ENCODE measurements around the gene PLCH2. TPM values are rescaled to one million over a fixed set of nuclear protein-coding genes. Genes with fewer than 3 reads are reported as not detected.

Gene PLCH2
- total RNA-seq, 4 donors from 2014 or later: 1.00 to 7.3 (median 4.6) TPM

GRCh38 chr1:2519029-2519685 is 43.1 kb downstream of the PLCH2 start:
- WGBS, 2 donors (ENCODE audit: low coverage in 1 of 2): 80 to 90% methylated on average over 2 to 25 of the region's 25 CpGs
- in situ Hi-C loops (cut with MboI; ENCODE audit: low pct_ligation_motif_present in 1 of 4, low pct_unique_long_range_greater_than_20kb in 1 of 4, low sequenced_read_pairs in 3 of 4) (no loop called here), intact Hi-C loops (cut with DNase I; ENCODE audit: low total_unique reads) (no loop called here)
- H3K27me3 ChIP-seq: no peaks in the 10 kb centered on the region
- DNase-seq: no peak
- no peaks in the 10 kb centered on the region for H3K9me3 ChIP-seq
- TF ChIP-seq POLR2A (IDR thresholded peaks at IDR 0.05): no peak
- TF ChIP-seq CTCF (IDR thresholded peaks at IDR 0.05): no peak
- TF ChIP-seq EP300 (IDR thresholded peaks at IDR 0.05; ENCODE audit: low read depth): no peak
- TF ChIP-seq POLR2AphosphoS5 (IDR thresholded peaks at IDR 0.05): no peak
- H3K27ac ChIP-seq: no peak overlapping the region
- H3K36me3 ChIP-seq: peaks cover 0 to 56% (median 27%) of the 10 kb centered on the region in 4 donors
- peaks cover 0 to 12% (median 7%) of the 10 kb centered on the region in 4 donors for H3K4me1 ChIP-seq
- no peak overlapping the region for H3K4me3 ChIP-seq

- Histone ChIP-seq H3K4me1 (peaks cover 3 to 17% (median 13%) of the 10 kb centered on the region in 4 donors), H3K9me3 (no peaks in the 10 kb centered on the region), H3K36me3 (peaks cover 0 to 54% (median 27%) of the 10 kb centered on the region in 4 donors), H3K27me3 (no peaks in the 10 kb centered on the region), H3K27ac (no peak overlapping the region), H3K4me3 (no peak overlapping the region)
- WGBS, 2 donors (ENCODE audit: low coverage in 1 of 2): 93% methylated on average over 30 of the region's 30 CpGs; no CpG with 5 or more reads in 1 of the 2 donors
- in situ Hi-C loops (cut with MboI; ENCODE audit: low pct_ligation_motif_present in 1 of 4, low pct_unique_long_range_greater_than_20kb in 1 of 4, low sequenced_read_pairs in 3 of 4): no loop called here
- no peak for DNase-seq
- no peak for TF ChIP-seq EP300 (IDR thresholded peaks at IDR 0.05; ENCODE audit: low read depth)
- no peak for TF ChIP-seq POLR2AphosphoS5 (IDR thresholded peaks at IDR 0.05)
- no peak for TF ChIP-seq POLR2A (IDR thresholded peaks at IDR 0.05)
- no peak for TF ChIP-seq CTCF (IDR thresholded peaks at IDR 0.05)
- intact Hi-C loops (cut with DNase I; ENCODE audit: low total_unique reads): no loop called here
These were observed 43.6 kb downstream of the PLCH2 start for GRCh38 chr1:2519729-2520128.

GRCh38 chr1:2520206-2520605 is 44.1 kb downstream of the PLCH2 start:
- Histone ChIP-seq H3K27me3 (no peaks in the 10 kb centered on the region), H3K4me3 (no peak overlapping the region), H3K36me3 (peaks cover 0 to 54% (median 27%) of the 10 kb centered on the region in 4 donors), H3K9me3 (no peaks in the 10 kb centered on the region), H3K4me1 (peaks cover 8 to 22% (median 18%) of the 10 kb centered on the region in 4 donors), H3K27ac (no peak overlapping the region)
- DNase-seq: no peak
- in situ Hi-C loops (cut with MboI; ENCODE audit: low pct_ligation_motif_present in 1 of 4, low pct_unique_long_range_greater_than_20kb in 1 of 4, low sequenced_read_pairs in 3 of 4): no loop called here
- no peak for TF ChIP-seq CTCF (IDR thresholded peaks at IDR 0.05)
- no peak for TF ChIP-seq EP300 (IDR thresholded peaks at IDR 0.05; ENCODE audit: low read depth)
- TF ChIP-seq POLR2A (IDR thresholded peaks at IDR 0.05): no peak
- no peak for TF ChIP-seq POLR2AphosphoS5 (IDR thresholded peaks at IDR 0.05)
- intact Hi-C loops (cut with DNase I; ENCODE audit: low total_unique reads): no loop called here
- 98% methylated on average over 7 of the region's 20 CpGs; no CpG with 5 or more reads in 1 of the 2 donors for WGBS, 2 donors (ENCODE audit: low coverage in 1 of 2)

GRCh38 chr1:2520806-2521205 is 44.7 kb downstream of the PLCH2 start:
- Histone ChIP-seq H3K27ac (no peak overlapping the region), H3K36me3 (peaks cover 0 to 54% (median 27%) of the 10 kb centered on the region in 4 donors), H3K27me3 (no peaks in the 10 kb centered on the region), H3K4me3 (no peak overlapping the region), H3K9me3 (no peaks in the 10 kb centered on the region), H3K4me1 (peaks cover 14 to 27% (median 21%) of the 10 kb centered on the region in 4 donors)
- no peak for DNase-seq
- intact Hi-C loops (cut with DNase I; ENCODE audit: low total_unique reads) (no loop called here), in situ Hi-C loops (cut with MboI; ENCODE audit: low pct_ligation_motif_present in 1 of 4, low pct_unique_long_range_greater_than_20kb in 1 of 4, low sequenced_read_pairs in 3 of 4) (no loop called here)
- 94% methylated on average over 21 of the region's 21 CpGs; no CpG with 5 or more reads in 1 of the 2 donors for WGBS, 2 donors (ENCODE audit: low coverage in 1 of 2)
- TF ChIP-seq POLR2A (IDR thresholded peaks at IDR 0.05): no peak
- TF ChIP-seq CTCF (IDR thresholded peaks at IDR 0.05): no peak
- TF ChIP-seq EP300 (IDR thresholded peaks at IDR 0.05; ENCODE audit: low read depth): no peak
- no peak for TF ChIP-seq POLR2AphosphoS5 (IDR thresholded peaks at IDR 0.05)

All from transverse colon (tissue), 4 donors.